Measurements from ENCODE around the gene RBL1. TPM values are rescaled to one million over a fixed set of nuclear protein-coding genes. Genes with fewer than 3 reads are reported as not detected.

RBL1 gene
- total and polyA plus RNA-seq, 2 of the 4 experiments (the other 2 are of a cell fraction) = 3.3 to 7.5 TPM

- Histone ChIP-seq H2BK20ac (ENCODE audit: low read depth, low read length) (no peak overlapping the region), H3K56ac (ENCODE audit: extremely low read depth, insufficient read depth, low read length) (no peak overlapping the region), H3K9me1 (ENCODE audit: insufficient read depth, low read length) (no peaks in the 10 kb centered on the region), H4K20me1 (ENCODE audit: insufficient read depth, low read length) (no peaks in the 10 kb centered on the region), H3K4me3 (ENCODE audit: insufficient read depth, low read depth, low read length) (no peak overlapping the region), H2AK5ac (ENCODE audit: low read depth, low read length) (no peak overlapping the region), H4K91ac (ENCODE audit: insufficient read depth, low read depth, low read length) (no peak overlapping the region), H3K27me3 (ENCODE audit: control insufficient read depth, insufficient read depth, low read length) (no peaks in the 10 kb centered on the region), H3K9me3 (ENCODE audit: control insufficient read depth, insufficient read depth, low read length) (peaks cover 2% of the 10 kb centered on the region), H3K4me1 (ENCODE audit: control insufficient read depth, insufficient read depth, low read length) (no peaks in the 10 kb centered on the region), H3K79me1 (ENCODE audit: low read depth in 1 of 2, low read length in 2 of 2) (no peaks in the 10 kb centered on the region), H3K4me2 (ENCODE audit: low read depth, low read length) (no peak overlapping the region), H3K18ac (ENCODE audit: low read depth, low read length) (no peak overlapping the region), H3K36me3 (ENCODE audit: control insufficient read depth, insufficient read depth, low read length) (no peaks in the 10 kb centered on the region), H3K27ac (ENCODE audit: insufficient read depth, low read length) (no peak overlapping the region), H2BK15ac (ENCODE audit: low read depth, low read length) (no peak overlapping the region), H4K8ac (ENCODE audit: low read depth in 2 of 2, low read length in 2 of 2) (peak overlapping the region in 1 of 2 experiments; percentile 35; a peak in 1 of 4 replicates), H3K4ac (ENCODE audit: low read depth, low read length) (no peak overlapping the region), H3K9ac (ENCODE audit: low read depth, low read length) (no peak overlapping the region), H2BK5ac (ENCODE audit: low read depth, low read length, poor library complexity, severe bottlenecking) (no peak overlapping the region), H2BK120ac (ENCODE audit: low read depth, low read length) (no peak overlapping the region), H2AFZ (replicated peaks; ENCODE audit: low read length, poor library complexity) (peak overlapping the region; percentile 16), H3K23ac (ENCODE audit: low read depth, low read length) (no peak overlapping the region), H3K14ac (replicated peaks; ENCODE audit: low read depth, low read length) (no peak overlapping the region), H2AK9ac (replicated peaks; ENCODE audit: low read depth, low read length, poor library complexity) (no peak overlapping the region), H4K5ac (ENCODE audit: low read depth, low read length) (no peak overlapping the region)
- ChIA-PET POLR2A (ENCODE audit: unreplicated experiment) (no interaction called here), CTCF (no interaction called here)
- ATAC-seq (ENCODE audit: low read depth) (no peak), DNase-seq (peak; percentile 58)
- dilution Hi-C loops (cut with HindIII; ENCODE audit: low sequenced_read_pairs, unreplicated experiment) (no loop called here), in situ Hi-C loops (cut with MboI; ENCODE audit: low sequenced_read_pairs) (no loop called here), intact Hi-C loops (cut with micrococcal nuclease) (no loop called here)
- WGBS, 2 experiments (ENCODE audit: extremely low coverage in 2 of 2, insufficient read length in 1 of 2) = 90% methylated on average over 2 of the region's 3 CpGs; no CpG with 5 or more reads in 1 of the 2 experiments
- BruUV-seq (replicated peaks) = no TSS peak
- TF ChIP-seq ELK1 (IDR thresholded peaks at IDR 0.05; ENCODE audit: borderline replicate concordance, low read depth, low read length) (no peak), BHLHE40 (IDR thresholded peaks at IDR 0.05; ENCODE audit: low read depth, low read length) (no peak), MAZ (IDR thresholded peaks at IDR 0.05; ENCODE audit: borderline replicate concordance, low read depth, low read length) (no peak), CTCF (conservative IDR thresholded peaks at IDR 0.05; ENCODE audit: low read depth, low read length) (no peak), RCOR1 (IDR thresholded peaks at IDR 0.05; ENCODE audit: insufficient replicate concordance, low read length) (no peak), CHD1 (IDR thresholded peaks at IDR 0.05; ENCODE audit: low read depth, low read length) (no peak), MAFK (IDR thresholded peaks at IDR 0.05; ENCODE audit: low read depth, low read length) (no peak), RFX5 (IDR thresholded peaks at IDR 0.05; ENCODE audit: low read depth, low read length) (no peak), RAD21 (IDR thresholded peaks at IDR 0.05; ENCODE audit: low read length) (no peak), MXI1 (IDR thresholded peaks at IDR 0.05; ENCODE audit: borderline replicate concordance, low read depth, low read length) (no peak), SMC3 (IDR thresholded peaks at IDR 0.05; ENCODE audit: low read depth, low read length) (no peak), POLR2A (IDR thresholded peaks at IDR 0.05; ENCODE audit: low read depth, low read length) (no peak), FOS (IDR thresholded peaks at IDR 0.05; ENCODE audit: low read depth, low read length) (no peak), NFE2L2 (IDR thresholded peaks at IDR 0.05; ENCODE audit: low read depth, low read length) (no peak), CEBPB (IDR thresholded peaks at IDR 0.05; ENCODE audit: low read depth, low read length) (no peak)
- TF ChIP-seq, protein P1, sequence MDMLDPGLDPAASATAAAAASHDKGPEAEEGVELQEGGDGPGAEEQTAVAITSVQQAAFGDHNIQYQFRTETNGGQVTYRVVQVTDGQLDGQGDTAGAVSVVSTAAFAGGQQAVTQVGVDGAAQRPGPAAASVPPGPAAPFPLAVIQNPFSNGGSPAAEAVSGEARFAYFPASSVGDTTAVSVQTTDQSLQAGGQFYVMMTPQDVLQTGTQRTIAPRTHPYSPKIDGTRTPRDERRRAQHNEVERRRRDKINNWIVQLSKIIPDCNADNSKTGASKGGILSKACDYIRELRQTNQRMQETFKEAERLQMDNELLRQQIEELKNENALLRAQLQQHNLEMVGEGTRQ (IDR thresholded peaks at IDR 0.05; ENCODE audit: low read depth, low read length) = no peak
These were observed 107.3 kb downstream of the RBL1 start for GRCh38 chr20:36988494-36988966.

Data from IMR-90 (cell line).